DND-41 (cell line): ENCODE measurements around the gene IFNL4.

Source experiments
- ATAC-seq: fragments of 200-7000 bp; cut with Tn5 transposase; 3 replicates; pipeline ENCODE4 v1.9.1; 2021; ENCODE audit warnings: low read depth; ENCODE audit not compliant: insufficient read depth
- DNase-seq: peaks from one replicate; pipeline ENCODE4 v3.0.0-alpha.2; 2020
- H2AFZ ChIP-seq: 2 replicates; pipeline ENCODE4 v1.6.0; 2012; ENCODE audit warnings: low read depth, low read length
- H3K27ac ChIP-seq: 2 replicates; pipeline ENCODE4 v1.5.1; 2012; ENCODE audit warnings: low read length, inconsistent platforms
- H3K27me3 ChIP-seq: fragments of 200-600 bp; sonication (generic); 2 replicates; pipeline ENCODE4 v1.6.0; 2012; ENCODE audit warnings: low read length, mild to moderate bottlenecking, inconsistent platforms; ENCODE audit not compliant: insufficient read depth, poor library complexity
- H3K36me3 ChIP-seq: 2 replicates; pipeline ENCODE4 v1.5.1; 2012; ENCODE audit warnings: low read length, inconsistent platforms; ENCODE audit not compliant: insufficient read depth
- H3K4me1 ChIP-seq: 2 replicates; pipeline ENCODE4 v1.5.1; 2012; ENCODE audit warnings: mild to moderate bottlenecking, low read length; ENCODE audit not compliant: insufficient read depth
- H3K4me2 ChIP-seq: 2 replicates; pipeline ENCODE4 v1.6.0; 2012; ENCODE audit warnings: mild to moderate bottlenecking, moderate library complexity, low read length, inconsistent platforms; ENCODE audit not compliant: insufficient read depth
- H3K4me3 ChIP-seq, 2 experiments: fragments of 200-600 bp in 1 of 2; shearing (Covaris generic) in 1 of 2; 2 replicates each; pipeline ENCODE4 v1.5.1; 2012 to 2016; ENCODE audit warnings: inconsistent platforms in 2 of 2, low read length in 2 of 2, mild to moderate bottlenecking in 2 of 2, low read depth in 1 of 2, moderate library complexity in 1 of 2
- H3K79me2 ChIP-seq: 2 replicates; pipeline ENCODE4 v1.6.0; 2012; ENCODE audit warnings: low read length, inconsistent platforms; ENCODE audit not compliant: insufficient read depth
- H3K9ac ChIP-seq: 2 replicates; pipeline ENCODE4 v1.6.0; 2012; ENCODE audit warnings: low read depth, mild to moderate bottlenecking, inconsistent platforms, low read length, moderate library complexity
- H3K9me3 ChIP-seq: 2 replicates; pipeline ENCODE4 v1.5.1; 2012; ENCODE audit warnings: low read length, moderate library complexity, mild to moderate bottlenecking, inconsistent platforms; ENCODE audit not compliant: insufficient read depth, severe bottlenecking
- H4K20me1 ChIP-seq: 2 replicates; pipeline ENCODE4 v1.6.0; 2012; ENCODE audit warnings: low read length; ENCODE audit not compliant: insufficient read depth
- EZH2 ChIP-seq: IDR thresholded peaks from 3 replicates; pipeline ENCODE4 v1.6.1; 2012; ENCODE audit warnings: borderline replicate concordance, low read depth, mild to moderate bottlenecking, moderate library complexity, low read length, inconsistent platforms; ENCODE audit not compliant: severe bottlenecking
- TF ChIP-seq, protein P1 (sequence below): IDR thresholded peaks from 2 replicates; pipeline ENCODE4 v1.5.1; 2012; ENCODE audit warnings: borderline replicate concordance, low read length, moderate library complexity, mild to moderate bottlenecking; ENCODE audit not compliant: poor library complexity, severe bottlenecking; ENCODE audit errors: extremely low read depth

Gene IFNL4

DNA sequence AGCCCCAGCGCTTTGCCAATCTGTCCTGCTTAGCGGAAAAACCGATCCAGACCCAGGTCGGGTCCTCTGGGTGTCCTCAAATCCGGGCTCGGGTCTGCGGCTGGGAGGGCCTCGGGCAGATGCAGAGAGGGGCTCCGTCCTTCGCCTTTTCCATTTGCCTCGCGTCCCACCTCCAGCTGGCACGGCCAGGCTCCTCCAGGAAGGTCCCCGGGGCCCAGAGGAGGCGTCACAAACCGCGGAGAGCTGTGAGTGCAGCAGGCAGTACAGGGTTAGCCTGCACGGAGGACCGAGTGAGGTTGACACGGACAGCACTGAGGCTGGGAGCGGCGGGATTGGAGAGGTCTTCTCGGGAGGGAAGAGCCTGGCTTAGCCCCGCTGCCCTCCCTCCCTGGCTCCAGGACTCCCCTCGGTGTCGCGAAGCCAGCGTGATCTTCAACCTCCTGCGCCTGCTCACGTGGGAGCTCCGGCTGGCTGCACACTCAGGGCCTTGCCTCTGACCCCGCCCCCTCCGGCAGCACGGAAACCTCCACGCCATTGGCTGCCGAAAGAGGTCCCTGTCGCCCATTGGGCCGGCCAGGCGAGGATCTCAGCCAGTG lies 16.8 kb upstream of the IFNL4 start:
- H3K79me2 ChIP-seq, result no peaks in the 10 kb centered on the region
- ATAC-seq, result no peak
- H3K9ac ChIP-seq, result no peak overlapping the region
- no peak for DNase-seq
- TF ChIP-seq, protein P1, sequence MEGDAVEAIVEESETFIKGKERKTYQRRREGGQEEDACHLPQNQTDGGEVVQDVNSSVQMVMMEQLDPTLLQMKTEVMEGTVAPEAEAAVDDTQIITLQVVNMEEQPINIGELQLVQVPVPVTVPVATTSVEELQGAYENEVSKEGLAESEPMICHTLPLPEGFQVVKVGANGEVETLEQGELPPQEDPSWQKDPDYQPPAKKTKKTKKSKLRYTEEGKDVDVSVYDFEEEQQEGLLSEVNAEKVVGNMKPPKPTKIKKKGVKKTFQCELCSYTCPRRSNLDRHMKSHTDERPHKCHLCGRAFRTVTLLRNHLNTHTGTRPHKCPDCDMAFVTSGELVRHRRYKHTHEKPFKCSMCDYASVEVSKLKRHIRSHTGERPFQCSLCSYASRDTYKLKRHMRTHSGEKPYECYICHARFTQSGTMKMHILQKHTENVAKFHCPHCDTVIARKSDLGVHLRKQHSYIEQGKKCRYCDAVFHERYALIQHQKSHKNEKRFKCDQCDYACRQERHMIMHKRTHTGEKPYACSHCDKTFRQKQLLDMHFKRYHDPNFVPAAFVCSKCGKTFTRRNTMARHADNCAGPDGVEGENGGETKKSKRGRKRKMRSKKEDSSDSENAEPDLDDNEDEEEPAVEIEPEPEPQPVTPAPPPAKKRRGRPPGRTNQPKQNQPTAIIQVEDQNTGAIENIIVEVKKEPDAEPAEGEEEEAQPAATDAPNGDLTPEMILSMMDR, result no peak
- no peak for TF ChIP-seq EZH2
- H3K4me3 ChIP-seq, result no peak overlapping the region
- H2AFZ ChIP-seq, result no peak overlapping the region
- no peaks in the 10 kb centered on the region for H3K9me3 ChIP-seq
- no peak overlapping the region for H3K4me2 ChIP-seq
- no peaks in the 10 kb centered on the region for H3K4me1 ChIP-seq
- H3K27ac ChIP-seq, result no peak overlapping the region
- H3K27me3 ChIP-seq, result peaks cover 2% of the 10 kb centered on the region
- no peaks in the 10 kb centered on the region for H4K20me1 ChIP-seq
- no peaks in the 10 kb centered on the region for H3K36me3 ChIP-seq

DNA sequence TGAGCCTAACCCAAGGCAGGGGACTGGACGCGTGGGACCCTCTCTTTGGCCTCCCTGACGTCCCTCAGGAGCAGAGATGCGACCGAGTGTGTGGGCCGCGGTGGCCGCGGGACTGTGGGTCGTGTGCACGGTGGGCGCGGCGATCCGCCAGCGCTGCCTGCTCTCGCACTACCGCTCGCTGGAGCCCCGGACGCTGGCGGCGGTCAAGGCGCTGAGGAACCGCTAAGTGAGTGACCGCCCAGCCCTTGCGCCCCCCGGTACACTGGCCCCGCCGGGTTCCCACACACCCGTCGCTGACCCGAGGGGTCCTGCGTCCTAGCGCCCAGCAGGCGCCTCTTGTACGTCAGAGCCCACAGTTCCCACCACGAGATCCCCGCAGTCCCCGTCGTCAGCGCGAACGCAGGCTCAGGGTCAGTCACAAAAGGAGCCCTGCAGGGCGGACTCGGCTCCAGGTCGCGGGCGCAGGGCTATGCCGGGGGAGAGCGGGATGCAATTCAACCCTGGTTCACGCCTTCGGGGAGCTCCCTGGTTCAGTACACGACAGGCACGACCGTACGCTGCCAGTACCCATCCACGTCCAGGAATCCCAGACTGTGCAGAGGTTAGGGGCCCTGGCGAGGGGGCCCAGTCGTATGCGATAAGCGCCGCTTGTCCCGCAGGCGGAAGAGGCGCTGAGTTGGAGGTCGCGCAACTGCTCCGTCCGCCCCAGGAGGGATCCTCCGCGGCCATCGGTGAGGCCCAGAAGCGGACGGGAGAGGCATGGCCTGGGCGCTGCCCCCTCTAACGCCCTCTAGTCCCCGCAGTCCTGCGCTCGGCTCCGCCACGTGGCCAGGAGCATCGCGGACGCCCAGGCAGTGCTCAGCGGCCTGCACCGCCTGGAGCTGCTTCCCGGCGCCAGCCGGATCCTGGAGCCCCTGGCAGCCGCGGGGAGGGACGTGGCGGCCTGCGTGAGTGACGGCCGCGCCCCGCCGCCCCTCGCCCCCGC lies 15.9 kb upstream of the IFNL4 start:
- Histone ChIP-seq H4K20me1 (no peaks in the 10 kb centered on the region), H3K4me1 (no peaks in the 10 kb centered on the region), H3K4me2 (no peak overlapping the region), H3K27me3 (peaks cover 2% of the 10 kb centered on the region), H3K79me2 (no peaks in the 10 kb centered on the region), H3K36me3 (no peaks in the 10 kb centered on the region), H2AFZ (no peak overlapping the region), H3K9me3 (no peaks in the 10 kb centered on the region), H3K9ac (no peak overlapping the region), H3K4me3 (no peak overlapping the region), H3K27ac (no peak overlapping the region)
- ATAC-seq (no peak), DNase-seq (no peak)
- TF ChIP-seq, protein P1, result no peak
- TF ChIP-seq EZH2, result no peak

DNA sequence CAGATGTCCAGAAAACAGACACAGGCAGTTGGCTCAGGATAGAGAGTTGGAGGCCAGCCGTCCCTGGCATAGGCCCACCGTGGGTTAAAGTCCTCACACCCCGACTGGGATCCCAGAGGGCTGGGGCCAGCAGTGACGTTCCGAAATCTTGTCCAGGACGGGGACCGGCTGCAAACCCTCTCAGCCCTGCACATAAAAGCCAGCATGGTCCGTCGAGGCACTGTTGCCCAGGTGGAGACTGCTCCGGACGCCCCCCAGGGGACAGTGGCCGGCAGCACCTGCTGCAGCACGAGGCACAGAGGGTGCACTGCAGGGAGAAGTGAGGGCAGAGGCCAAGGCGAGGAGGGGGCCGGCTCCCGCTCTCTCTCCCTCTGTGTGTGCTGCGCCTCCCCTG lies 15.3 kb upstream of the IFNL4 start:
- no peak overlapping the region for H3K4me2 ChIP-seq
- H3K27me3 ChIP-seq, result peaks cover 2% of the 10 kb centered on the region
- no peak overlapping the region for H2AFZ ChIP-seq
- H3K4me1 ChIP-seq, result no peaks in the 10 kb centered on the region
- no peak overlapping the region for H3K4me3 ChIP-seq
- no peaks in the 10 kb centered on the region for H3K36me3 ChIP-seq
- no peaks in the 10 kb centered on the region for H3K9me3 ChIP-seq
- ATAC-seq (no peak), DNase-seq (no peak)
- H3K27ac ChIP-seq, result no peak overlapping the region
- H4K20me1 ChIP-seq, result no peaks in the 10 kb centered on the region
- no peaks in the 10 kb centered on the region for H3K79me2 ChIP-seq
- H3K9ac ChIP-seq, result no peak overlapping the region
- TF ChIP-seq, protein P1, result no peak
- no peak for TF ChIP-seq EZH2
